Keratinocyte (primary cell): ENCODE results near the gene HOXC4. TPM values are rescaled to one million over a fixed set of nuclear protein-coding genes. Genes with fewer than 3 reads are reported as not detected.

Source experiments
- DNase-seq: peaks from one replicate; pipeline ENCODE4 v3.0.0-alpha.2; 2011; ENCODE audit warnings: low read depth, missing footprints, low spot score
- FAIRE-seq: peaks from 2 replicates; lab custom pipeline; 2011; peaks lifted over from hg19 to GRCh38; lab: Jason Lieb, UNC
- H2AFZ ChIP-seq: 2 replicates; pipeline ENCODE4 v1.6.0; 2012; ENCODE audit warnings: low read length, control low read depth, inconsistent platforms; ENCODE audit not compliant: control insufficient read depth
- H3K27ac ChIP-seq: 2 replicates; pipeline ENCODE4 v1.5.1; 2011; ENCODE audit warnings: low read length; ENCODE audit not compliant: control insufficient read depth, insufficient read depth
- H3K27me3 ChIP-seq: 3 replicates; pipeline ENCODE4 v1.6.0; 2011; ENCODE audit warnings: low read length; ENCODE audit not compliant: control insufficient read depth, insufficient read depth; ENCODE audit errors: extremely low read depth
- H3K36me3 ChIP-seq, 2 experiments: 2 replicates in 1 of 2; 3 replicates in 1 of 2; pipeline ENCODE4 v1.5.1; 2011; ENCODE audit warnings: low read length in 2 of 2, mild to moderate bottlenecking in 1 of 2; ENCODE audit not compliant: control insufficient read depth in 2 of 2, insufficient read depth in 2 of 2; ENCODE audit errors: extremely low read depth in 1 of 2
- H3K4me1 ChIP-seq: 3 replicates; pipeline ENCODE4 v1.5.1; 2011; ENCODE audit warnings: low read length; ENCODE audit not compliant: control insufficient read depth, insufficient read depth; ENCODE audit errors: extremely low read depth
- H3K4me2 ChIP-seq: 3 replicates; pipeline ENCODE4 v1.6.0; 2011; ENCODE audit warnings: low read depth, low read length; ENCODE audit not compliant: control insufficient read depth, insufficient read depth; ENCODE audit errors: extremely low read depth
- H3K4me3 ChIP-seq, 3 experiments: fragments of 200-600 bp in 1 of 3; sonication (generic) in 1 of 3; 2 replicates in 2 of 3; 3 replicates in 1 of 3; pipeline ENCODE4 v1.5.1; 2011 to 2016; ENCODE audit warnings: low read length in 3 of 3, mild to moderate bottlenecking in 3 of 3, control low read depth in 2 of 3, inconsistent platforms in 1 of 3, low read depth in 1 of 3, mixed read lengths in 1 of 3, mixed run types in 1 of 3, moderate library complexity in 1 of 3; ENCODE audit not compliant: control insufficient read depth in 2 of 3, insufficient read depth in 2 of 3; ENCODE audit errors: extremely low read depth in 1 of 3
- H3K79me2 ChIP-seq: 2 replicates; pipeline ENCODE4 v1.6.0; 2012; ENCODE audit warnings: low read length; ENCODE audit not compliant: control insufficient read depth, insufficient read depth
- H3K9ac ChIP-seq: 3 replicates; pipeline ENCODE4 v1.6.0; 2011; ENCODE audit warnings: low read length; ENCODE audit not compliant: control insufficient read depth, insufficient read depth; ENCODE audit errors: extremely low read depth
- H3K9me1 ChIP-seq: 3 replicates; pipeline ENCODE4 v1.6.0; 2011; ENCODE audit warnings: low read length; ENCODE audit not compliant: control insufficient read depth, insufficient read depth; ENCODE audit errors: extremely low read depth
- H3K9me3 ChIP-seq: 2 replicates; pipeline ENCODE4 v1.5.1; 2012; ENCODE audit warnings: low read depth, low read length; ENCODE audit not compliant: control insufficient read depth
- H4K20me1 ChIP-seq: 3 replicates; pipeline ENCODE4 v1.6.0; 2011; ENCODE audit warnings: low read length; ENCODE audit not compliant: control insufficient read depth, insufficient read depth; ENCODE audit errors: extremely low read depth
- EZH2 ChIP-seq: IDR thresholded peaks from one replicate; pipeline ENCODE4 v1.6.1; 2012; ENCODE audit warnings: inconsistent platforms, mild to moderate bottlenecking, low read length, moderate library complexity
- dilution Hi-C: fragments of 300-500 bp; cut with MboI; formaldehyde crosslinking; loops from one replicate; pipeline ENCODE4 v1.7.0; 2020; ENCODE audit warnings: low sequenced_read_pairs; ENCODE audit not compliant: extremely low pct_ligation_motif_present
- polyA plus RNA-seq, 5 experiments: library from polyadenylated mRNA; depleted of rRNA in 3 of 5; stranded (reverse) in 3 of 5; stranded (forward) in 1 of 5; unstranded in 1 of 5; fragments of >200 nt; gene quantifications; 1 replicate in 1 of 5; 2 replicates in 3 of 5; 3 replicates in 1 of 5; pipeline versions ENCODE4 v1.2.1 to v1.2.3, GENCODE V29; 2011 to 2012; ENCODE audit warnings: missing spikeins in 2 of 5, low read depth in 1 of 5, low replicate concordance in 1 of 5
- TF ChIP-seq, protein P1 (sequence below), 3 experiments: IDR thresholded peaks in 1 of 3; conservative IDR thresholded peaks in 1 of 3; optimal IDR thresholded peaks in 1 of 3; 2 replicates in 2 of 3; 3 replicates in 1 of 3; pipeline versions ENCODE3 to v1.5.1; 2011; ENCODE audit warnings: low read length in 3 of 3, mild to moderate bottlenecking in 3 of 3, moderate library complexity in 2 of 3, control low read depth in 1 of 3, inconsistent platforms in 1 of 3; ENCODE audit not compliant: insufficient read depth in 2 of 3; ENCODE audit errors: extremely low read depth in 1 of 3

Gene HOXC4
- polyA plus RNA-seq, 1 donor (not counting 4 experiments of a cell fraction or from before 2014, with no cell fraction given): 1.8 TPM

GRCh38 chr12:54032627-54033100, 21.0 kb upstream of the HOXC4 start, which contains the start of gene HOXC5:
HOXC5 (plus strand) TSS chr12:54033050; CDS start chr12:54033123, 73 bp downstream.
- no peaks in the 10 kb centered on the region for H3K9me1 ChIP-seq
- peak within 1 kb of the TSS; percentile 66 for H3K9ac ChIP-seq
- H3K27ac ChIP-seq: peak within 1 kb of the TSS; percentile 58
- peaks cover 16% of the 10 kb centered on the region for H3K79me2 ChIP-seq
- peaks cover 0 to 1% of the 10 kb centered on the region in 2 experiments for H3K36me3 ChIP-seq
- H2AFZ ChIP-seq: peak within 1 kb of the TSS; percentile 67
- peak; percentile 73 for FAIRE-seq
- H3K4me2 ChIP-seq: peak within 1 kb of the TSS; percentile 95
- no peaks in the 10 kb centered on the region for H3K27me3 ChIP-seq
- TF ChIP-seq, protein P1, sequence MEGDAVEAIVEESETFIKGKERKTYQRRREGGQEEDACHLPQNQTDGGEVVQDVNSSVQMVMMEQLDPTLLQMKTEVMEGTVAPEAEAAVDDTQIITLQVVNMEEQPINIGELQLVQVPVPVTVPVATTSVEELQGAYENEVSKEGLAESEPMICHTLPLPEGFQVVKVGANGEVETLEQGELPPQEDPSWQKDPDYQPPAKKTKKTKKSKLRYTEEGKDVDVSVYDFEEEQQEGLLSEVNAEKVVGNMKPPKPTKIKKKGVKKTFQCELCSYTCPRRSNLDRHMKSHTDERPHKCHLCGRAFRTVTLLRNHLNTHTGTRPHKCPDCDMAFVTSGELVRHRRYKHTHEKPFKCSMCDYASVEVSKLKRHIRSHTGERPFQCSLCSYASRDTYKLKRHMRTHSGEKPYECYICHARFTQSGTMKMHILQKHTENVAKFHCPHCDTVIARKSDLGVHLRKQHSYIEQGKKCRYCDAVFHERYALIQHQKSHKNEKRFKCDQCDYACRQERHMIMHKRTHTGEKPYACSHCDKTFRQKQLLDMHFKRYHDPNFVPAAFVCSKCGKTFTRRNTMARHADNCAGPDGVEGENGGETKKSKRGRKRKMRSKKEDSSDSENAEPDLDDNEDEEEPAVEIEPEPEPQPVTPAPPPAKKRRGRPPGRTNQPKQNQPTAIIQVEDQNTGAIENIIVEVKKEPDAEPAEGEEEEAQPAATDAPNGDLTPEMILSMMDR (optimal IDR thresholded peaks at IDR 0.05 in 1 of 3, IDR thresholded peaks at IDR 0.05 in 1 of 3, conservative IDR thresholded peaks at IDR 0.05 in 1 of 3; ENCODE audit: extremely low read depth in 1 of 3, insufficient read depth in 2 of 3, low read length in 3 of 3): peak; percentile 89 to 96 (median 91)
- no peak for TF ChIP-seq EZH2
- H3K4me1 ChIP-seq: peaks cover 37% of the 10 kb centered on the region
- H3K9me3 ChIP-seq: no peaks in the 10 kb centered on the region
- peak within 1 kb of the TSS; percentile 33 to 77 (median 65) for H3K4me3 ChIP-seq
- no peaks in the 10 kb centered on the region for H4K20me1 ChIP-seq
- dilution Hi-C loops: no loop called here
- DNase-seq: no peak

DNA sequence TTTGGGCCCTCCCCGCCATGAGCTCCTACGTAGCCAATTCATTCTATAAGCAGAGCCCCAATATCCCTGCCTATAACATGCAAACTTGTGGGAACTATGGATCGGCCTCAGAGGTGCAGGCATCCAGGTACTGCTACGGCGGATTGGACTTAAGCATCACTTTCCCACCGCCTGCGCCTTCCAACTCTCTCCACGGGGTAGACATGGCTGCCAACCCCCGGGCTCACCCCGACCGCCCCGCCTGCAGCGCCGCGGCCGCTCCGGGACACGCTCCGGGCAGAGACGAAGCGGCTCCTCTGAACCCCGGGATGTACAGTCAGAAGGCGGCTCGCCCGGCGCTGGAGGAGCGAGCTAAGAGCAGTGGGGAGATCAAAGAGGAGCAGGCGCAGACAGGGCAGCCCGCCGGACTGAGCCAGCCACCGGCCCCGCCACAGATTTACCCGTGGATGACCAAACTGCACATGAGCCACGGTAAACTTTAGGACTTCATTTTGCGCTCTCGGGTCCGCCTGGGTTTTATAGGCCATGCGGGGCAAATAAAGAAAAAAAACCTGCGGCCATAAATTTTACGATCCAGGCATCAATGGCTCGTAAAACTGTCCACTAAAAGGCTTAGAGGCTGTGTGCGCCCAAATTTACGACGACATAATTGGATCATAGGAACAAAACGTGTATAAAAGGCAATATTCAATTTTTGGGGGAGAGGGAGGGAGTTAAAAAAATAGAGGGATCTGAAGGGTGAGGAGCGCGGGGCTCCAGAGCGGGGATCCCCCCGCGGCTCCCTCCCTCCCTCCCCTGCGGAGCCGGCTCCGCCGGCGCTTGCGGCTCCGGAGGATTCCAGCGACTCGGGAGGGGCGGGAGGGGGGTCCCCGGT, 20.3 kb upstream of the HOXC4 start:
- peak; percentile 20 for FAIRE-seq
- peaks cover 0 to 1% of the 10 kb centered on the region in 2 experiments for H3K36me3 ChIP-seq
- no peak for TF ChIP-seq EZH2
- TF ChIP-seq, protein P1 (optimal IDR thresholded peaks at IDR 0.05 in 1 of 3, IDR thresholded peaks at IDR 0.05 in 1 of 3, conservative IDR thresholded peaks at IDR 0.05 in 1 of 3; ENCODE audit: extremely low read depth in 1 of 3, insufficient read depth in 2 of 3, low read length in 3 of 3): no peak
- H3K27ac ChIP-seq: peak overlapping the region; percentile 58
- H3K9me1 ChIP-seq: no peaks in the 10 kb centered on the region
- peak overlapping the region; percentile 95 for H3K4me2 ChIP-seq
- no peak for DNase-seq
- peaks cover 13% of the 10 kb centered on the region for H3K79me2 ChIP-seq
- no peaks in the 10 kb centered on the region for H3K27me3 ChIP-seq
- peak overlapping the region; percentile 33 to 77 (median 65) for H3K4me3 ChIP-seq
- dilution Hi-C loops: no loop called here
- no peaks in the 10 kb centered on the region for H4K20me1 ChIP-seq
- peak overlapping the region; percentile 66 for H3K9ac ChIP-seq
- no peaks in the 10 kb centered on the region for H3K9me3 ChIP-seq
- H3K4me1 ChIP-seq: peaks cover 37% of the 10 kb centered on the region
- peak overlapping the region; percentile 67 for H2AFZ ChIP-seq
